SJCRH30 (cell line): Measurements from ENCODE around the gene CDK6. TPM values are rescaled to one million over a fixed set of nuclear protein-coding genes. Genes with fewer than 3 reads are reported as not detected.

ENCODE experiments used
- DNase-seq, 2 experiments: peaks; one replicate each; pipeline ENCODE4 v3.0.0-alpha.2; 2015 to 2020
- H3K27ac ChIP-seq: fragments of 250-450 bp; sonication (Bioruptor Pico); 2 replicates; pipeline ENCODE4 v1.5.1; 2020; ENCODE audit warnings: mild to moderate bottlenecking, moderate library complexity
- H3K27me3 ChIP-seq: fragments of 250-450 bp; sonication (Bioruptor Pico); 2 replicates; pipeline ENCODE4 v1.5.1; 2020; ENCODE audit warnings: mild to moderate bottlenecking, moderate library complexity
- H3K36me3 ChIP-seq: fragments of 250-450 bp; sonication (Bioruptor Pico); 2 replicates; pipeline ENCODE4 v1.5.1; 2020; ENCODE audit warnings: mild to moderate bottlenecking, moderate library complexity
- H3K4me1 ChIP-seq: fragments of 250-450 bp; sonication (Bioruptor Pico); 2 replicates; pipeline ENCODE4 v1.5.1; 2020; ENCODE audit warnings: mild to moderate bottlenecking, moderate library complexity
- H3K4me3 ChIP-seq: fragments of 250-450 bp; sonication (Bioruptor Pico); 2 replicates; pipeline ENCODE4 v1.5.1; 2020; ENCODE audit warnings: mild to moderate bottlenecking, moderate library complexity
- H3K9me3 ChIP-seq: fragments of 250-450 bp; sonication (Bioruptor Pico); replicated peaks from 2 replicates; pipeline ENCODE4 v1.5.1; 2020; ENCODE audit warnings: mild to moderate bottlenecking, moderate library complexity
- total RNA-seq: library from RNA; depleted of rRNA; stranded (reverse); fragments of >200 nt; shearing (Covaris generic); gene quantifications from 2 replicates; pipeline ENCODE4 v1.2.3, GENCODE V29; 2014

Gene CDK6
- total RNA-seq, 1 experiment from 2014 or later: 194 TPM

- H3K27me3 ChIP-seq: no peaks in the 10 kb centered on the region
- peak overlapping the region; percentile 92 for H3K27ac ChIP-seq
- no peaks in the 10 kb centered on the region for H3K4me1 ChIP-seq
- H3K36me3 ChIP-seq: peaks cover 14% of the 10 kb centered on the region
- peak; percentile 13 to 60 for DNase-seq
- H3K9me3 ChIP-seq: no peaks in the 10 kb centered on the region
- H3K4me3 ChIP-seq: peak overlapping the region; percentile 81
Observed at GRCh38 chr7:92837000-92837749, 802 bp upstream of the CDK6 start.

GRCh38 chr7:92835851-92836488, 403 bp downstream of the CDK6 start:
- peak overlapping the region; percentile 92 for H3K27ac ChIP-seq

GRCh38 chr7:92835261-92835850, 1.0 kb downstream of the CDK6 start:
- peak overlapping the region; percentile 81 for H3K4me3 ChIP-seq
- no peaks in the 10 kb centered on the region for H3K9me3 ChIP-seq
- H3K27ac ChIP-seq: peak overlapping the region; percentile 92
- H3K36me3 ChIP-seq: peaks cover 32% of the 10 kb centered on the region
- H3K4me1 ChIP-seq: peaks cover 6% of the 10 kb centered on the region
- peak; percentile 67 to 75 for DNase-seq
- H3K27me3 ChIP-seq: no peaks in the 10 kb centered on the region

More at GRCh38 chr7:92835851-92836488, 403 bp downstream of the CDK6 start:
- Histone ChIP-seq H3K27me3 (no peaks in the 10 kb centered on the region), H3K36me3 (peaks cover 26% of the 10 kb centered on the region), H3K4me1 (no peaks in the 10 kb centered on the region; the same call in 1 of the 2 replicates), H3K9me3 (no peaks in the 10 kb centered on the region), H3K4me3 (peak overlapping the region; percentile 81)
- peak; percentile 40 to 63 for DNase-seq

- DNase-seq: peak in 1 of 2 experiments; percentile 41
Observed at GRCh38 chr7:92834507-92835260, 1.7 kb downstream of the CDK6 start.

GRCh38 chr7:92833766-92834506, 2.4 kb downstream of the CDK6 start:
- peaks cover 47% of the 10 kb centered on the region for H3K36me3 ChIP-seq
- DNase-seq: peak; percentile 85 to 89

More at GRCh38 chr7:92834507-92835260, 1.7 kb downstream of the CDK6 start:
- H3K27ac ChIP-seq: peak overlapping the region; percentile 92
- no peaks in the 10 kb centered on the region for H3K9me3 ChIP-seq
- peaks cover 39% of the 10 kb centered on the region for H3K36me3 ChIP-seq
- H3K27me3 ChIP-seq: no peaks in the 10 kb centered on the region
- peak overlapping the region; percentile 81 for H3K4me3 ChIP-seq
- H3K4me1 ChIP-seq: peaks cover 11% of the 10 kb centered on the region

GRCh38 chr7:92833024-92833765, 3.2 kb downstream of the CDK6 start:
- no peaks in the 10 kb centered on the region for H3K9me3 ChIP-seq
- H3K4me1 ChIP-seq: peaks cover 22% of the 10 kb centered on the region
- peak overlapping the region; percentile 92 for H3K27ac ChIP-seq
- peak; percentile 83 to 87 for DNase-seq
- H3K4me3 ChIP-seq: peak overlapping the region; percentile 81
- no peaks in the 10 kb centered on the region for H3K27me3 ChIP-seq
- H3K36me3 ChIP-seq: peaks cover 54% of the 10 kb centered on the region

More at GRCh38 chr7:92833766-92834506, 2.4 kb downstream of the CDK6 start:
- Histone ChIP-seq H3K4me3 (peak overlapping the region; percentile 81), H3K27ac (peak overlapping the region; percentile 92), H3K9me3 (no peaks in the 10 kb centered on the region), H3K4me1 (peaks cover 17% of the 10 kb centered on the region), H3K27me3 (no peaks in the 10 kb centered on the region)

- H3K27ac ChIP-seq: peak overlapping the region; percentile 92
- no peaks in the 10 kb centered on the region for H3K9me3 ChIP-seq
- peaks cover 29% of the 10 kb centered on the region for H3K4me1 ChIP-seq
- peak overlapping the region; percentile 81 for H3K4me3 ChIP-seq
- no peak for DNase-seq
- H3K27me3 ChIP-seq: no peaks in the 10 kb centered on the region
- peaks cover 60% of the 10 kb centered on the region for H3K36me3 ChIP-seq
Observed at GRCh38 chr7:92832534-92833023, 3.8 kb downstream of the CDK6 start.

- H3K36me3 ChIP-seq: peaks cover 65% of the 10 kb centered on the region
- no peaks in the 10 kb centered on the region for H3K9me3 ChIP-seq
- peak overlapping the region; percentile 92 for H3K27ac ChIP-seq
- H3K4me3 ChIP-seq: peak overlapping the region; percentile 81
- peak; percentile 37 to 55 for DNase-seq
- no peaks in the 10 kb centered on the region for H3K27me3 ChIP-seq
- peaks cover 29% of the 10 kb centered on the region for H3K4me1 ChIP-seq
Observed at GRCh38 chr7:92831716-92832533, 4.4 kb downstream of the CDK6 start.

- H3K36me3 ChIP-seq: peaks cover 72% of the 10 kb centered on the region
- no peaks in the 10 kb centered on the region for H3K27me3 ChIP-seq
- no peaks in the 10 kb centered on the region for H3K9me3 ChIP-seq
- peak in 1 of 2 experiments; percentile 17 for DNase-seq
- peak overlapping the region; percentile 81 for H3K4me3 ChIP-seq
- H3K27ac ChIP-seq: peak overlapping the region; percentile 92
- peaks cover 32% of the 10 kb centered on the region for H3K4me1 ChIP-seq
Observed at GRCh38 chr7:92830532-92831110, 5.8 kb downstream of the CDK6 start.

GRCh38 chr7:92830027-92830426, 6.3 kb downstream of the CDK6 start:
- no peak for DNase-seq
- Histone ChIP-seq H3K4me3 (peak overlapping the region; percentile 81), H3K36me3 (peaks cover 75% of the 10 kb centered on the region), H3K27me3 (no peaks in the 10 kb centered on the region), H3K4me1 (peaks cover 32% of the 10 kb centered on the region), H3K9me3 (no peaks in the 10 kb centered on the region), H3K27ac (no peak overlapping the region; the same call in 1 of the 2 replicates)

GRCh38 chr7:92827464-92828120, 8.8 kb downstream of the CDK6 start:
- Histone ChIP-seq H3K27me3 (no peaks in the 10 kb centered on the region), H3K4me3 (no peak overlapping the region), H3K4me1 (peaks cover 32% of the 10 kb centered on the region), H3K9me3 (no peaks in the 10 kb centered on the region), H3K27ac (no peak overlapping the region), H3K36me3 (peaks cover 78% of the 10 kb centered on the region)
- DNase-seq: peak in 1 of 2 experiments; percentile 11
